Measurements from ENCODE around the gene SYNCRIP. TPM values are rescaled to one million over a fixed set of nuclear protein-coding genes. Genes with fewer than 3 reads are reported as not detected.
A peak's percentile ranks its signal among the peaks of the same experiment; 100 is the strongest.

The SYNCRIP gene
- total RNA-seq, 1 experiment from 2014 or later, result 145 TPM

- TSS peak; percentile 68 for BruUV-seq (replicated peaks)
- H3K4me1 ChIP-seq, result no peaks in the 10 kb centered on the region
- Mint-ChIP-seq H3K27me3 (ENCODE audit: insufficient read depth, unreplicated experiment) (peaks cover 2% of the 10 kb centered on the region), H3K4me1 (ENCODE audit: low read depth, unreplicated experiment) (peaks cover 27% of the 10 kb centered on the region), H3K4me3 (ENCODE audit: unreplicated experiment) (peak overlapping the region; percentile 99), H3K27ac (ENCODE audit: unreplicated experiment) (peak overlapping the region; percentile 98), H3K9me3 (ENCODE audit: unreplicated experiment) (no peaks in the 10 kb centered on the region), H3K36me3 (ENCODE audit: insufficient read depth, unreplicated experiment) (peaks cover 60% of the 10 kb centered on the region)
- H3K27me3 ChIP-seq (replicated peaks; ENCODE audit: control insufficient read depth, insufficient read depth, low read length), result no peaks in the 10 kb centered on the region
- H3K36me3 ChIP-seq (ENCODE audit: control insufficient read depth, insufficient read depth, low read length), result peaks cover 2% of the 10 kb centered on the region; the same call in 1 of the 2 replicates
- TF ChIP-seq CTCF (IDR thresholded peaks at IDR 0.05; ENCODE audit: insufficient read depth in 1 of 2, low read depth in 1 of 2, low read length in 1 of 2, severe bottlenecking in 1 of 2, unreplicated experiment in 1 of 2), result no peak
- intact Hi-C loops (cut with micrococcal nuclease; ENCODE audit: unreplicated experiment), result loop anchor here (1.0 to 5.0 kb wide), 4 partner anchors 35 to 1039 kb away; partner anchors contain the start of gene SNX14
- DNase-seq, result no peak
- ChIA-PET POLR2A (interaction anchor here (0.7 to 3.0 kb wide), 7 partner anchors 9 to 316 kb away, joined by 3 to 153 read pairs (median 8); partner anchors contain the start of genes SNX14 and SYNCRIP), CTCF (interaction anchor here (0.6 to 1.1 kb wide), 3 partner anchors 33 to 75 kb away, joined by 3 to 4 read pairs (median 3); partner anchors contain the start of gene SYNCRIP)
- peak overlapping the region; percentile 89 for H3K4me3 ChIP-seq (ENCODE audit: low read depth, low read length)
- H3K9me3 ChIP-seq, result no peaks in the 10 kb centered on the region
Observed at GRCh38 chr6:85678026-85678601, 35.4 kb upstream of the SYNCRIP start.

- CTCF ChIA-PET, result no interaction called here
- Histone ChIP-seq H3K4me1 (no peaks in the 10 kb centered on the region), H3K36me3 (ENCODE audit: control insufficient read depth, insufficient read depth, low read length) (peaks cover 2% of the 10 kb centered on the region; the same call in 1 of the 2 replicates), H3K9me3 (no peaks in the 10 kb centered on the region), H3K27me3 (replicated peaks; ENCODE audit: control insufficient read depth, insufficient read depth, low read length) (no peaks in the 10 kb centered on the region), H3K4me3 (ENCODE audit: low read depth, low read length) (peak overlapping the region; percentile 89)
- Mint-ChIP-seq H3K27ac (ENCODE audit: unreplicated experiment) (peak overlapping the region; percentile 98), H3K9me3 (ENCODE audit: unreplicated experiment) (no peaks in the 10 kb centered on the region), H3K27me3 (ENCODE audit: insufficient read depth, unreplicated experiment) (peaks cover 2% of the 10 kb centered on the region), H3K4me3 (ENCODE audit: unreplicated experiment) (peak overlapping the region; percentile 99), H3K4me1 (ENCODE audit: low read depth, unreplicated experiment) (peaks cover 27% of the 10 kb centered on the region), H3K36me3 (ENCODE audit: insufficient read depth, unreplicated experiment) (peaks cover 66% of the 10 kb centered on the region)
- peak in 1 of 2 experiments; percentile 16 for DNase-seq
- POLR2A ChIA-PET, result interaction anchor here (0.7 to 3.0 kb wide), 4 partner anchors 33 to 315 kb away, joined by 3 to 153 read pairs (median 14); partner anchors contain the start of genes SNX14 and SYNCRIP
- intact Hi-C loops (cut with micrococcal nuclease; ENCODE audit: unreplicated experiment), result loop anchor here (5.0 kb wide), 3 partner anchors 85 to 1040 kb away; partner anchors contain the start of gene SNX14
- BruUV-seq (replicated peaks), result no TSS peak
- TF ChIP-seq CTCF (IDR thresholded peaks at IDR 0.05; ENCODE audit: insufficient read depth in 1 of 2, low read depth in 1 of 2, low read length in 1 of 2, severe bottlenecking in 1 of 2, unreplicated experiment in 1 of 2), result no peak
Observed at GRCh38 chr6:85677234-85677956, 34.7 kb upstream of the SYNCRIP start.

GRCh38 chr6:85676086-85676729 is 33.5 kb upstream of the SYNCRIP start:
- ChIA-PET POLR2A (interaction anchor here (0.7 to 3.0 kb wide), 3 partner anchors 32 to 36 kb away, joined by 3 to 153 read pairs (median 20); partner anchors contain the start of gene SYNCRIP), CTCF (no interaction called here)
- TF ChIP-seq CTCF (IDR thresholded peaks at IDR 0.05; ENCODE audit: insufficient read depth in 1 of 2, low read depth in 1 of 2, low read length in 1 of 2, severe bottlenecking in 1 of 2, unreplicated experiment in 1 of 2), result no peak
- H3K4me1 ChIP-seq, result no peaks in the 10 kb centered on the region
- Mint-ChIP-seq H3K27ac (ENCODE audit: unreplicated experiment) (peak overlapping the region; percentile 98), H3K36me3 (ENCODE audit: insufficient read depth, unreplicated experiment) (peaks cover 68% of the 10 kb centered on the region), H3K4me1 (ENCODE audit: low read depth, unreplicated experiment) (peaks cover 27% of the 10 kb centered on the region), H3K9me3 (ENCODE audit: unreplicated experiment) (no peaks in the 10 kb centered on the region), H3K27me3 (ENCODE audit: insufficient read depth, unreplicated experiment) (peaks cover 2% of the 10 kb centered on the region), H3K4me3 (ENCODE audit: unreplicated experiment) (peak overlapping the region; percentile 99)
- no peaks in the 10 kb centered on the region for H3K27me3 ChIP-seq (replicated peaks; ENCODE audit: control insufficient read depth, insufficient read depth, low read length)
- intact Hi-C loops (cut with micrococcal nuclease; ENCODE audit: unreplicated experiment), result loop anchor here (5.0 kb wide), 3 partner anchors 84 to 1041 kb away; partner anchors contain the start of gene SNX14
- no TSS peak for BruUV-seq (replicated peaks)
- H3K4me3 ChIP-seq (ENCODE audit: low read depth, low read length), result peak overlapping the region; percentile 89
- no peak for DNase-seq
- H3K9me3 ChIP-seq, result no peaks in the 10 kb centered on the region
- peaks cover 2% of the 10 kb centered on the region; the same call in 1 of the 2 replicates for H3K36me3 ChIP-seq (ENCODE audit: control insufficient read depth, insufficient read depth, low read length)
